HepG2 (cell line): ENCODE results near the gene STXBP4. TPM values are rescaled to one million over a fixed set of nuclear protein-coding genes. Genes with fewer than 3 reads are reported as not detected.

Experiments used
- ATAC-seq: fragments of 200-7000 bp; cut with Tn5 transposase; 3 replicates; pipeline ENCODE4 v1.9.1; 2020; ENCODE audit warnings: mild to moderate bottlenecking, moderate library complexity
- BruUV-seq: library from RNA; stranded (reverse); fragments of 400-500 nt; replicated peaks from 2 replicates; lab custom pipeline; 2021; lab: Mats Ljungman, UMichigan
- CTCF ChIA-PET: fragments of 300-600 bp; formaldehyde crosslinking; extraction: SDS; loops from one replicate; lab custom pipeline; 2021; ENCODE audit warnings: low total read pairs, inconsistent platforms, low intra/inter-chr PET ratio; lab: Yijun Ruan, JAX
- POLR2A ChIA-PET: fragments of 350-600 bp; sonication (Branson Sonifier 250); formaldehyde crosslinking; loops from one replicate; lab custom pipeline; 2020; ENCODE audit warnings: antibody characterized with exemption, inconsistent platforms; lab: Yijun Ruan, JAX
- DNase-seq: peaks from one replicate; pipeline ENCODE4 v3.0.0-alpha.2; 2015; ENCODE audit warnings: low spot score
- FAIRE-seq: peaks from 3 replicates; lab custom pipeline; 2011; peaks lifted over from hg19 to GRCh38; lab: Jason Lieb, UNC
- H2AFZ ChIP-seq: one replicate; pipeline ENCODE4 v1.6.1; 2011; ENCODE audit warnings: low read length, inconsistent platforms
- H3K27ac ChIP-seq: fragments of 300-600 bp; 3 replicates; pipeline ENCODE4 v1.8.0; 2011; ENCODE audit warnings: mixed run types, mild to moderate bottlenecking, mixed read lengths, low read length, inconsistent platforms; ENCODE audit not compliant: insufficient read depth; ENCODE audit errors: extremely low read length
- H3K27me3 ChIP-seq, 2 experiments: fragments of 200-600 bp in 1 of 2; 2 replicates in 1 of 2; 3 replicates in 1 of 2; pipeline versions ENCODE4 v1.6.0 to v1.8.0; 2011; ENCODE audit warnings: low read length in 2 of 2, mild to moderate bottlenecking in 2 of 2, moderate library complexity in 2 of 2, inconsistent platforms in 1 of 2; ENCODE audit not compliant: insufficient read depth in 2 of 2, control insufficient read depth in 1 of 2
- H3K36me3 ChIP-seq, 2 experiments: fragments of 200-600 bp in 1 of 2; replicated peaks in 1 of 2; 2 replicates in 1 of 2; 3 replicates in 1 of 2; pipeline versions ENCODE4 v1.5.1 to v1.8.0; 2011; ENCODE audit warnings: low read length in 2 of 2, inconsistent platforms in 1 of 2; ENCODE audit not compliant: insufficient read depth in 2 of 2, control insufficient read depth in 1 of 2
- H3K4me1 ChIP-seq: 2 replicates; pipeline ENCODE4 v1.5.1; 2012; ENCODE audit warnings: low read length, inconsistent platforms; ENCODE audit not compliant: insufficient read depth
- H3K4me2 ChIP-seq: 2 replicates; pipeline ENCODE4 v1.6.0; 2011; ENCODE audit warnings: low read depth, low read length, inconsistent platforms
- H3K4me3 ChIP-seq, 3 experiments: fragments of 200-600 bp in 1 of 3; sonication (generic), shearing (Covaris generic) in 1 of 3; replicated peaks in 1 of 3; 2 replicates each; pipeline ENCODE4 v1.5.1; 2011 to 2016; ENCODE audit warnings: low read length in 3 of 3, inconsistent platforms in 2 of 3, low read depth in 2 of 3, mild to moderate bottlenecking in 2 of 3, control low read depth in 1 of 3, mixed read lengths in 1 of 3; ENCODE audit not compliant: insufficient read depth in 1 of 3
- H3K79me2 ChIP-seq: one replicate; pipeline ENCODE4 v1.6.1; 2011; ENCODE audit warnings: low read length, inconsistent platforms; ENCODE audit not compliant: insufficient read depth
- H3K9ac ChIP-seq: 2 replicates; pipeline ENCODE4 v1.6.0; 2011; ENCODE audit warnings: mild to moderate bottlenecking, low read depth, low read length, inconsistent platforms; ENCODE audit not compliant: insufficient read depth
- H3K9me3 ChIP-seq: 2 replicates; pipeline ENCODE4 v1.5.1; 2012; ENCODE audit warnings: mild to moderate bottlenecking, low read length
- H4K20me1 ChIP-seq: 2 replicates; pipeline ENCODE4 v1.6.0; 2011; ENCODE audit warnings: inconsistent platforms, mild to moderate bottlenecking, low read length, moderate library complexity; ENCODE audit not compliant: insufficient read depth
- ARNTL ChIP-seq: sonication (generic); formaldehyde crosslinking; IDR thresholded peaks from 2 replicates; pipeline ENCODE4 v1.4.0; 2020; ENCODE audit warnings: mild to moderate bottlenecking, missing genetic modification reagents
- ATF7-NPFF ChIP-seq: sonication (generic); formaldehyde crosslinking; IDR thresholded peaks from 2 replicates; pipeline ENCODE4 v1.8.1; 2023; ENCODE audit warnings: mild to moderate bottlenecking, low read depth, missing genetic modification reagents, moderate library complexity
- DR1 ChIP-seq: sonication (generic); formaldehyde crosslinking; IDR thresholded peaks from 2 replicates; pipeline ENCODE4 v1.8.0; 2021; ENCODE audit warnings: mild to moderate bottlenecking, missing genetic modification reagents, inconsistent platforms
- ETV6 ChIP-seq: sonication (generic); formaldehyde crosslinking; conservative IDR thresholded peaks from 2 replicates; pipeline ENCODE4 v1.4.0; 2020; ENCODE audit warnings: missing genetic modification reagents
- ISX ChIP-seq: sonication (generic); formaldehyde crosslinking; conservative IDR thresholded peaks from 2 replicates; pipeline ENCODE4 v1.5.0; 2020; ENCODE audit warnings: missing genetic modification reagents
- KLF15 ChIP-seq: sonication (generic); formaldehyde crosslinking; IDR thresholded peaks from 2 replicates; pipeline ENCODE4 v1.8.1; 2023; ENCODE audit warnings: borderline replicate concordance, mild to moderate bottlenecking, inconsistent platforms, missing genetic modification reagents, mixed read lengths
- PCBP1 ChIP-seq: fragments of 200-400 bp; formaldehyde crosslinking; IDR thresholded peaks from 2 replicates; pipeline ENCODE4 v1.6.1; 2017; ENCODE audit warnings: mild to moderate bottlenecking, low read depth, low read length, borderline replicate concordance
- TP53 ChIP-seq: sonication (generic); formaldehyde crosslinking; conservative IDR thresholded peaks from 2 replicates; pipeline ENCODE4 v1.4.0; 2020; ENCODE audit warnings: missing genetic modification reagents
- ZFP36 ChIP-seq: fragments of 150-350 bp; IDR thresholded peaks from 2 replicates; pipeline ENCODE4 v1.6.1; 2018; ENCODE audit warnings: borderline replicate concordance, low read length, low read depth; ENCODE audit not compliant: partially characterized antibody
- ZSCAN25 ChIP-seq: sonication (generic); formaldehyde crosslinking; IDR thresholded peaks from 2 replicates; pipeline ENCODE4 v1.8.0; 2022; ENCODE audit warnings: mild to moderate bottlenecking, missing genetic modification reagents
- WGBS: methylation state at CpG from one replicate; pipeline ENCODE4 v1.1.6; 2017; ENCODE audit warnings: low lambda C conversion rate; 5-methylcytosine and 5-hydroxymethylcytosine counted together
- in situ Hi-C: cut with HindIII; loops from 2 replicates; pipeline ENCODE4 v1.10.0; 2017; ENCODE audit warnings: low pct_unique_long_range_greater_than_20kb; ENCODE audit not compliant: extremely low pct_ligation_motif_present
- intact Hi-C: fragments of 100-400 bp; cut with micrococcal nuclease; formaldehyde crosslinking; loops from one replicate; pipeline ENCODE4 v1.10.0; 2022; ENCODE audit not compliant: unreplicated experiment
- polyA plus RNA-seq, 8 experiments: library from polyadenylated mRNA; depleted of rRNA in 3 of 8; stranded (reverse) in 7 of 8; unstranded in 1 of 8; fragments of >200 nt; fragmentation: Illumina TruSeq in 4 of 8; extraction: Trizol in 4 of 8; gene quantifications; 2 replicates each; pipeline versions ENCODE4 v1.2.1 to v1.2.3, GENCODE V29; 2011 to 2016; ENCODE audit warnings: low read depth in 4 of 8, missing spikeins in 1 of 8, mixed read lengths in 1 of 8; ENCODE audit not compliant: insufficient read depth in 1 of 8
- total RNA-seq, 5 experiments: library from RNA; depleted of rRNA; stranded (reverse); fragments of >200 nt; fragmentation: Illumina TruSeq; extraction: Trizol; gene quantifications; 2 replicates each; pipeline ENCODE4 v1.2.3, GENCODE V29; 2016; ENCODE audit warnings: low read depth in 1 of 5
- TF ChIP-seq, protein P1 (sequence below): sonication (generic); IDR thresholded peaks from 2 replicates; pipeline ENCODE4 v1.6.1; 2016; ENCODE audit warnings: low read depth, borderline replicate concordance
- TF ChIP-seq, protein P2 (sequence below): sonication (generic); formaldehyde crosslinking; IDR thresholded peaks from 2 replicates; pipeline ENCODE4 v1.5.0; 2020; ENCODE audit warnings: mild to moderate bottlenecking, missing genetic modification reagents
- TF ChIP-seq, protein P3 (sequence below): IDR thresholded peaks from 2 replicates; pipeline ENCODE4 v1.6.1; 2016; ENCODE audit warnings: missing genetic modification reagents, missing compliant biosample characterization

STXBP4 gene
- total and polyA plus RNA-seq, 2 of the 13 experiments (the other 11 are each of a cell fraction or from before 2014, with no cell fraction given), result 8.5 to 36.1 TPM

DNA sequence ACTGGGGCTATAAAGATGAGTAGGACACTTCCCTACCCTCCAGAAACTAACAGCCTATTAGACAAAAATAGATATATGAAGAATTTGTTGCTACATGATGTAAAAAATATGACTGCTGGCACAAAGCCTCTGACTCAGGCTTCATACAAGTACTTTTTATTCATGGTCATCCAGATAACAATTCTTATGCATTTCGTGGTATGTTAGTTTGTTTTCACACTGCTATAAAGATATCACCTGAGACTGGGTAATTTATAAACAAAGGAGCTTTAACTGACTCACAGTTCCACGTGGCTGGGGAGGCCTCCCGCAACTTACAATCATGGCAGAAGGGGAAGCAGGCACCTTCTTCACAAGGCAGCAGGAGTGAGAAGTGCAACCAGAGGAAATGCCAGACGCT lies 183.7 kb downstream of the STXBP4 start:
- Histone ChIP-seq H3K9ac (no peak overlapping the region), H4K20me1 (no peaks in the 10 kb centered on the region), H3K27ac (no peak overlapping the region), H3K4me2 (no peak overlapping the region), H3K27me3 (no peaks in the 10 kb centered on the region), H3K4me3 (no peak overlapping the region), H3K9me3 (no peaks in the 10 kb centered on the region), H3K79me2 (no peaks in the 10 kb centered on the region), H2AFZ (no peak overlapping the region), H3K4me1 (peaks cover 7% of the 10 kb centered on the region), H3K36me3 (no peaks in the 10 kb centered on the region)
- TF ChIP-seq, protein P1, sequence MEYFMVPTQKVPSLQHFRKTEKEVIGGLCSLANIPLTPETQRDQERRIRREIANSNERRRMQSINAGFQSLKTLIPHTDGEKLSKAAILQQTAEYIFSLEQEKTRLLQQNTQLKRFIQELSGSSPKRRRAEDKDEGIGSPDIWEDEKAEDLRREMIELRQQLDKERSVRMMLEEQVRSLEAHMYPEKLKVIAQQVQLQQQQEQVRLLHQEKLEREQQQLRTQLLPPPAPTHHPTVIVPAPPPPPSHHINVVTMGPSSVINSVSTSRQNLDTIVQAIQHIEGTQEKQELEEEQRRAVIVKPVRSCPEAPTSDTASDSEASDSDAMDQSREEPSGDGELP, result no peak
- TF ChIP-seq ISX (CRISPR knock-in tag) (no peak), ZFP36 (no peak), DR1 (CRISPR knock-in tag) (no peak), ATF7-NPFF (no peak), ETV6 (no peak), ARNTL (CRISPR knock-in tag) (no peak), TP53 (CRISPR knock-in tag) (no peak), KLF15 (CRISPR knock-in tag) (no peak), ZSCAN25 (CRISPR knock-in tag) (no peak), PCBP1 (no peak)
- TF ChIP-seq, protein P2, sequence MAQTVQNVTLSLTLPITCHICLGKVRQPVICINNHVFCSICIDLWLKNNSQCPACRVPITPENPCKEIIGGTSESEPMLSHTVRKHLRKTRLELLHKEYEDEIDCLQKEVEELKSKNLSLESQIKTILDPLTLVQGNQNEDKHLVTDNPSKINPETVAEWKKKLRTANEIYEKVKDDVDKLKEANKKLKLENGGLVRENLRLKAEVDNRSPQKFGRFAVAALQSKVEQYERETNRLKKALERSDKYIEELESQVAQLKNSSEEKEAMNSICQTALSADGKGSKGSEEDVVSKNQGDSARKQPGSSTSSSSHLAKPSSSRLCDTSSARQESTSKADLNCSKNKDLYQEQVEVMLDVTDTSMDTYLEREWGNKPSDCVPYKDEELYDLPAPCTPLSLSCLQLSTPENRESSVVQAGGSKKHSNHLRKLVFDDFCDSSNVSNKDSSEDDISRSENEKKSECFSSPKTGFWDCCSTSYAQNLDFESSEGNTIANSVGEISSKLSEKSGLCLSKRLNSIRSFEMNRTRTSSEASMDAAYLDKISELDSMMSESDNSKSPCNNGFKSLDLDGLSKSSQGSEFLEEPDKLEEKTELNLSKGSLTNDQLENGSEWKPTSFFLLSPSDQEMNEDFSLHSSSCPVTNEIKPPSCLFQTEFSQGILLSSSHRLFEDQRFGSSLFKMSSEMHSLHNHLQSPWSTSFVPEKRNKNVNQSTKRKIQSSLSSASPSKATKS (CRISPR knock-in tag), result no peak
- TF ChIP-seq, protein P3, sequence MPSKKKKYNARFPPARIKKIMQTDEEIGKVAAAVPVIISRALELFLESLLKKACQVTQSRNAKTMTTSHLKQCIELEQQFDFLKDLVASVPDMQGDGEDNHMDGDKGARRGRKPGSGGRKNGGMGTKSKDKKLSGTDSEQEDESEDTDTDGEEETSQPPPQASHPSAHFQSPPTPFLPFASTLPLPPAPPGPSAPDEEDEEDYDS, result no peak
- WGBS, result 94% methylated on average over 4 of the region's 4 CpGs
- CTCF ChIA-PET, result no interaction called here
- no peak for DNase-seq
- no peak for FAIRE-seq
- no TSS peak for BruUV-seq
- intact Hi-C loops (no loop called here), in situ Hi-C loops (no loop called here)
- POLR2A ChIA-PET, result no interaction called here
- no peak for ATAC-seq
